GM12878 (cell line): ENCODE measurements around the gene RSPRY1. TPM values are rescaled to one million over a fixed set of nuclear protein-coding genes. Genes with fewer than 3 reads are reported as not detected.
A peak's percentile ranks its signal among the peaks of the same experiment; 100 is the strongest.

Source experiments
- ATAC-seq: fragments of 200-7000 bp; cut with Tn5 transposase; 3 replicates; pipeline ENCODE4 v1.9.1; 2020; ENCODE audit warnings: mild to moderate bottlenecking, moderate library complexity
- BruUV-seq: library from RNA; stranded (reverse); fragments of 400-500 nt; replicated peaks from 2 replicates; lab custom pipeline; 2021; lab: Mats Ljungman, UMichigan
- CTCF ChIA-PET: fragments of 300-600 bp; sonication (Branson Sonifier 250); formaldehyde crosslinking; extraction: SDS; loops from one replicate; lab custom pipeline; 2021; ENCODE audit warnings: inconsistent platforms; lab: Yijun Ruan, JAX
- POLR2A ChIA-PET: fragments of 350-600 bp; formaldehyde crosslinking; extraction: SDS; loops from one replicate; lab custom pipeline; 2021; ENCODE audit warnings: inconsistent platforms; lab: Charles Lee
- RAD21 ChIA-PET: fragments of 300-600 bp; sonication (Branson Sonifier 250); formaldehyde crosslinking; loops from one replicate; lab custom pipeline; 2023; ENCODE audit warnings: antibody characterized with exemption; ENCODE audit not compliant: unreplicated experiment; lab: Charles Lee
- SMC1A ChIA-PET: fragments of 300-600 bp; sonication (Branson Sonifier 250); formaldehyde crosslinking; loops from one replicate; lab custom pipeline; 2023; ENCODE audit not compliant: unreplicated experiment, uncharacterized antibody; lab: Charles Lee
- DNase-seq: peaks from one replicate; pipeline ENCODE4 v3.0.0-alpha.2; 2011; ENCODE audit warnings: low read depth, low spot score
- FAIRE-seq: peaks from 3 replicates; lab custom pipeline; 2011; peaks lifted over from hg19 to GRCh38; lab: Jason Lieb, UNC
- H2AFZ ChIP-seq: 2 replicates; pipeline ENCODE4 v1.6.0; 2011; ENCODE audit warnings: low read depth, low read length, control low read depth; ENCODE audit not compliant: control insufficient read depth
- H3K27ac ChIP-seq: 2 replicates; pipeline ENCODE4 v1.5.1; 2011; ENCODE audit warnings: control low read depth; ENCODE audit not compliant: control insufficient read depth, insufficient read depth
- H3K27me3 ChIP-seq, 2 experiments: replicated peaks in 1 of 2; 2 replicates each; pipeline versions ENCODE4 v1.6.0 to v1.6.1; 2011; ENCODE audit warnings: low read length in 1 of 2; ENCODE audit not compliant: control insufficient read depth in 2 of 2, insufficient read depth in 2 of 2
- H3K36me3 ChIP-seq, 2 experiments: 2 replicates each; pipeline ENCODE4 v1.5.1; 2011; ENCODE audit warnings: low read length in 1 of 2; ENCODE audit not compliant: control insufficient read depth in 2 of 2, insufficient read depth in 2 of 2
- H3K4me1 ChIP-seq: 2 replicates; pipeline ENCODE4 v1.6.1; 2011; ENCODE audit warnings: mild to moderate bottlenecking, low read length, moderate library complexity, mixed read lengths; ENCODE audit not compliant: control insufficient read depth, insufficient read depth
- H3K4me2 ChIP-seq: 2 replicates; pipeline ENCODE4 v1.6.0; 2011; ENCODE audit warnings: control low read depth; ENCODE audit not compliant: control insufficient read depth, insufficient read depth
- H3K4me3 ChIP-seq: fragments of 200-600 bp; sonication (generic); 2 replicates; pipeline ENCODE4 v1.5.1; 2016
- H3K79me2 ChIP-seq: 2 replicates; pipeline ENCODE4 v1.6.0; 2011; ENCODE audit warnings: low read length; ENCODE audit not compliant: control insufficient read depth, insufficient read depth
- H3K9ac ChIP-seq: 2 replicates; pipeline ENCODE4 v1.8.0; 2011; ENCODE audit warnings: low read length, control low read depth, mixed read lengths; ENCODE audit not compliant: control insufficient read depth, insufficient read depth
- H3K9me3 ChIP-seq: replicated peaks from 3 replicates; pipeline ENCODE4 v1.5.1; 2011; ENCODE audit warnings: mild to moderate bottlenecking, low read length; ENCODE audit not compliant: control insufficient read depth, insufficient read depth
- H4K20me1 ChIP-seq: 2 replicates; pipeline ENCODE4 v1.6.0; 2011; ENCODE audit not compliant: control insufficient read depth, insufficient read depth
- BHLHE40 ChIP-seq, 2 experiments: fragments of 450-650 bp in 1 of 2; IDR thresholded peaks; 2 replicates each; pipeline ENCODE4 v1.6.1; 2011 to 2017; ENCODE audit warnings: low read depth in 2 of 2, borderline replicate concordance in 1 of 2, improper control_type of control experiment in 1 of 2, low read length in 1 of 2, mild to moderate bottlenecking in 1 of 2
- CHD4 ChIP-seq: fragments of 200-600 bp; sonication (generic); IDR thresholded peaks from 2 replicates; pipeline ENCODE4 v1.6.1; 2016; ENCODE audit warnings: mild to moderate bottlenecking
- CUX1 ChIP-seq: IDR thresholded peaks from 2 replicates; pipeline ENCODE4 v1.6.1; 2012; ENCODE audit warnings: improper control_type of control experiment, low read depth, low read length; ENCODE audit not compliant: insufficient replicate concordance
- EGR1 ChIP-seq, 2 experiments: IDR thresholded peaks; 1 replicate in 1 of 2; 2 replicates in 1 of 2; pipeline ENCODE4 v1.6.1; 2011 to 2012; ENCODE audit warnings: low read depth in 2 of 2, low read length in 2 of 2, borderline replicate concordance in 1 of 2, mild to moderate bottlenecking in 1 of 2, moderate library complexity in 1 of 2
- FOXK2 ChIP-seq: fragments of 450-650 bp; IDR thresholded peaks from 2 replicates; pipeline ENCODE4 v1.6.1; 2017; ENCODE audit warnings: mild to moderate bottlenecking, moderate library complexity
- GABPA ChIP-seq: IDR thresholded peaks from 2 replicates; pipeline ENCODE4 v1.6.1; 2014; ENCODE audit warnings: antibody characterized with exemption, low read depth, mild to moderate bottlenecking, inconsistent platforms
- IRF3 ChIP-seq: fragments of 450-650 bp; IDR thresholded peaks from 2 replicates; pipeline ENCODE4 v1.6.1; 2014; ENCODE audit warnings: mild to moderate bottlenecking
- IRF4 ChIP-seq: IDR thresholded peaks from 2 replicates; pipeline ENCODE4 v1.6.1; 2011; ENCODE audit warnings: low read depth, low read length
- RAD51 ChIP-seq: fragments of 450-650 bp; IDR thresholded peaks from 2 replicates; pipeline ENCODE4 v1.6.1; 2016; ENCODE audit warnings: moderate library complexity, mild to moderate bottlenecking, inconsistent platforms
- USF1 ChIP-seq: IDR thresholded peaks from 2 replicates; pipeline ENCODE4 v1.6.1; 2011; ENCODE audit warnings: borderline replicate concordance, low read depth, mild to moderate bottlenecking, moderate library complexity, mixed read lengths, low read length; ENCODE audit not compliant: insufficient read depth; ENCODE audit errors: extremely low read length
- ZBED1 ChIP-seq: IDR thresholded peaks from 2 replicates; pipeline ENCODE4 v1.6.1; 2016; ENCODE audit warnings: borderline replicate concordance
- ZBTB33 ChIP-seq: fragments of 450-650 bp; IDR thresholded peaks from 2 replicates; pipeline ENCODE4 v1.6.1; 2017; ENCODE audit warnings: mild to moderate bottlenecking
- ZNF384 ChIP-seq: IDR thresholded peaks from 2 replicates; pipeline ENCODE4 v1.6.1; 2012; ENCODE audit warnings: low read depth, mild to moderate bottlenecking, low read length, improper control_type of control experiment, borderline replicate concordance
- WGBS: methylation state at CpG from one replicate; pipeline ENCODE4 v1.1.6; 2016; ENCODE audit warnings: low lambda C conversion rate; ENCODE audit not compliant: insufficient replicate concordance, insufficient coverage; ENCODE audit errors: missing lambda C conversion rate; 5-methylcytosine and 5-hydroxymethylcytosine counted together
- in situ Hi-C: fragments of 300-500 bp; cut with MboI; formaldehyde crosslinking; loops from 9 replicates; pipeline ENCODE4 v1.14.3; 2018; ENCODE audit warnings: mixed read lengths
- intact Hi-C: fragments of 100-400 bp; cut with micrococcal nuclease; formaldehyde crosslinking; loops from one replicate; pipeline ENCODE4 v1.14.2; 2022; ENCODE audit not compliant: unreplicated experiment
- polyA plus RNA-seq, 11 experiments: library from polyadenylated mRNA; depleted of rRNA in 4 of 11; unstranded in 6 of 11; stranded (reverse) in 5 of 11; fragments of >200 nt; fragmentation: Nextera tagmentation in 4 of 11; fragmentation: Illumina TruSeq in 1 of 11; extraction: Ambion mirVana in 4 of 11; extraction: Trizol in 1 of 11; gene quantifications; 1 replicate in 1 of 11; 2 replicates in 10 of 11; pipeline versions ENCODE4 v1.2.1 to v1.2.3, GENCODE V29; 2011 to 2016; ENCODE audit warnings: inconsistent platforms in 2 of 11, missing spikeins in 2 of 11, low read depth in 1 of 11
- total RNA-seq, 4 experiments: library from RNA; depleted of rRNA in 3 of 4; stranded (reverse); fragments of >200 nt in 3 of 4; fragmentation: Illumina TruSeq in 1 of 4; extraction: Trizol in 1 of 4; gene quantifications; 2 replicates each; pipeline versions ENCODE4 v1.2.1 to v1.2.3, GENCODE V29; 2013 to 2021

The RSPRY1 gene
- total and polyA plus RNA-seq, 10 of the 15 experiments (the other 5 are each of a cell fraction or from before 2014, with no cell fraction given), result 18.5 to 57.0 (median 41.2) TPM

- RAD21 ChIA-PET, result no interaction called here
- Histone ChIP-seq H3K9ac (no peak overlapping the region), H3K4me2 (no peak overlapping the region), H3K27ac (no peak overlapping the region), H4K20me1 (no peaks in the 10 kb centered on the region), H3K36me3 (no peaks in the 10 kb centered on the region), H2AFZ (no peak overlapping the region; the same call in 1 of the 2 replicates), H3K79me2 (no peaks in the 10 kb centered on the region), H3K27me3 (no peaks in the 10 kb centered on the region), H3K9me3 (no peaks in the 10 kb centered on the region), H3K4me1 (no peaks in the 10 kb centered on the region), H3K4me3 (no peak overlapping the region)
- intact Hi-C loops, result no loop called here
- POLR2A ChIA-PET, result interaction anchor here (0.6 kb wide), 2 partner anchors 13 to 47 kb away, joined by 3 to 4 read pairs; no protein-coding TSS in a partner anchor
- CTCF ChIA-PET, result no interaction called here
- FAIRE-seq (no peak), ATAC-seq (peak; percentile 30), DNase-seq (no peak)
- 31% methylated on average over 13 of the region's 14 CpGs for WGBS
- BruUV-seq, result no TSS peak
- no peak for TF ChIP-seq ZBED1
- no peak for TF ChIP-seq ZNF384
- TF ChIP-seq GABPA, result no peak
- no peak for TF ChIP-seq CHD4
- no peak for TF ChIP-seq IRF4
- no peak for TF ChIP-seq USF1
- TF ChIP-seq IRF3, result no peak
- no peak for TF ChIP-seq FOXK2
- TF ChIP-seq ZBTB33, result no peak
- TF ChIP-seq RAD51, result no peak
- TF ChIP-seq CUX1, result no peak
- no peak for TF ChIP-seq EGR1 (IDR thresholded peaks at IDR 0.05; ENCODE audit: borderline replicate concordance in 1 of 2, low read depth in 2 of 2, low read length in 2 of 2)
- TF ChIP-seq BHLHE40 (IDR thresholded peaks at IDR 0.05; ENCODE audit: borderline replicate concordance in 1 of 2, low read depth in 2 of 2, low read length in 1 of 2), result no peak
- SMC1A ChIA-PET, result interaction anchor here (0.8 to 1.3 kb wide), 3 partner anchors 9 to 49 kb away, joined by 3 to 6 read pairs (median 3); partner anchors contain the start of gene ARL2BP
- in situ Hi-C loops, result no loop called here
Measured at GRCh38 chr16:57268804-57269800, 83.0 kb downstream of the RSPRY1 start.
